AG10803 (cell line): ENCODE data around the gene STAB1.

ENCODE experiments used
- DNase-seq: peaks from one replicate; pipeline ENCODE4 v3.0.0; 2010; ENCODE audit warnings: low read depth
- H3K4me3 ChIP-seq: 2 replicates; pipeline ENCODE4 v1.5.1; 2011; ENCODE audit warnings: mild to moderate bottlenecking, low read length, control low read depth
- CTCF ChIP-seq: conservative IDR thresholded peaks from 2 replicates; pipeline ENCODE4 v1.5.1; 2011; ENCODE audit warnings: mild to moderate bottlenecking, low read length, control low read depth, inconsistent platforms

Gene STAB1

GRCh38 chr3:52494886-52495495, at the start of gene STAB1:
TSS of gene STAB1 (plus strand) at chr3:52495338. CDS start at chr3:52495414, 76 bp downstream.
- DNase-seq, result no peak
- no peak for TF ChIP-seq CTCF
- H3K4me3 ChIP-seq, result no peak within 1 kb of the TSS

- no peak overlapping the region for H3K4me3 ChIP-seq
- no peak for TF ChIP-seq CTCF
- DNase-seq, result no peak
Measured at GRCh38 chr3:52446042-52446441, 49.1 kb upstream of the STAB1 start.

GRCh38 chr3:52446631-52447511, 48.3 kb upstream of the STAB1 start:
- H3K4me3 ChIP-seq, result no peak overlapping the region
- DNase-seq, result peak; percentile 34
- peak; percentile 99 for TF ChIP-seq CTCF

GRCh38 chr3:52447512-52448355, 47.4 kb upstream of the STAB1 start:
- no peak for DNase-seq
- TF ChIP-seq CTCF, result no peak
- H3K4me3 ChIP-seq, result no peak overlapping the region

- DNase-seq, result no peak
- no peak overlapping the region for H3K4me3 ChIP-seq
- no peak for TF ChIP-seq CTCF
Measured at GRCh38 chr3:52450489-52451236, 44.5 kb upstream of the STAB1 start.

- no peak overlapping the region for H3K4me3 ChIP-seq
- DNase-seq, result no peak
- no peak for TF ChIP-seq CTCF
Measured at GRCh38 chr3:52451237-52452083, 43.7 kb upstream of the STAB1 start.
